Liver (tissue), 9 donors: ENCODE data around the gene LRMDA. TPM values are rescaled to one million over a fixed set of nuclear protein-coding genes. Genes with fewer than 3 reads are reported as not detected.

Experiments used
- DNase-seq: peaks from one replicate; pipeline ENCODE4 v3.0.0-alpha.2; 2017; ENCODE audit warnings: low spot score
- H3K27ac ChIP-seq, 2 donors: one replicate each; pipeline ENCODE4 v1.7.0; 2013; ENCODE audit warnings: inconsistent platforms in 2 of 2, low read length in 2 of 2, control low read depth in 1 of 2, low read depth in 1 of 2, mild to moderate bottlenecking in 1 of 2
- H3K27me3 ChIP-seq, 4 donors: one replicate each; pipeline versions ENCODE4 v1.6.1 to v1.7.0; 2013; ENCODE audit warnings: low read length in 3 of 4, inconsistent platforms in 1 of 4, mild to moderate bottlenecking in 1 of 4, moderate library complexity in 1 of 4; ENCODE audit not compliant: control insufficient read depth in 4 of 4, insufficient read depth in 4 of 4
- H3K36me3 ChIP-seq, 4 donors: one replicate each; pipeline versions ENCODE4 v1.6.1 to v1.7.0; 2013; ENCODE audit warnings: low read length in 3 of 4, mild to moderate bottlenecking in 3 of 4, low read depth in 1 of 4, moderate library complexity in 1 of 4; ENCODE audit not compliant: control insufficient read depth in 4 of 4, insufficient read depth in 3 of 4
- H3K4me1 ChIP-seq, 4 donors: one replicate each; pipeline versions ENCODE4 v1.6.1 to v1.7.0; 2013; ENCODE audit warnings: low read length in 3 of 4, mild to moderate bottlenecking in 3 of 4, moderate library complexity in 1 of 4; ENCODE audit not compliant: control insufficient read depth in 4 of 4, insufficient read depth in 4 of 4
- H3K4me3 ChIP-seq, 3 donors: one replicate each; pipeline versions ENCODE4 v1.6.1 to v1.7.0; 2013; ENCODE audit warnings: low read length in 3 of 3, control low read depth in 1 of 3, low read depth in 1 of 3, mild to moderate bottlenecking in 1 of 3
- H3K9ac ChIP-seq, 2 donors: one replicate each; pipeline ENCODE4 v1.7.0; 2013; ENCODE audit warnings: low read length in 2 of 2, mild to moderate bottlenecking in 2 of 2, moderate library complexity in 2 of 2, control low read depth in 1 of 2, low read depth in 1 of 2
- H3K9me3 ChIP-seq, 4 donors: one replicate each; pipeline versions ENCODE4 v1.6.1 to v1.7.0; 2013; ENCODE audit warnings: low read length in 3 of 4; ENCODE audit not compliant: control insufficient read depth in 4 of 4
- CTCF ChIP-seq: fragments of 150-350 bp; IDR thresholded peaks from 2 replicates; pipeline ENCODE4 v1.5.1; 2017; ENCODE audit warnings: improper control_type of control experiment, low read depth, low read length; ENCODE audit not compliant: missing input control
- EGR1 ChIP-seq, 2 donors: IDR thresholded peaks; 2 replicates each; pipeline ENCODE4 v1.6.1; 2016 to 2018; ENCODE audit warnings: antibody characterized with exemption in 2 of 2, low read depth in 2 of 2
- FOXA1 ChIP-seq: IDR thresholded peaks from 2 replicates; pipeline ENCODE4 v1.6.1; 2016; ENCODE audit warnings: antibody characterized with exemption
- FOXA2 ChIP-seq: IDR thresholded peaks from 2 replicates; pipeline ENCODE4 v1.6.1; 2016; ENCODE audit warnings: antibody characterized with exemption
- GABPA ChIP-seq, 2 donors: IDR thresholded peaks in 1 of 2; conservative IDR thresholded peaks in 1 of 2; 2 replicates each; pipeline ENCODE4 v1.6.1; 2016; ENCODE audit warnings: antibody characterized with exemption in 2 of 2, mild to moderate bottlenecking in 1 of 2, moderate library complexity in 1 of 2
- HNF4A ChIP-seq, 2 donors: conservative IDR thresholded peaks; 2 replicates each; pipeline ENCODE4 v1.6.1; 2016; ENCODE audit warnings: antibody characterized with exemption in 2 of 2, mild to moderate bottlenecking in 2 of 2
- HNF4G ChIP-seq: IDR thresholded peaks from 2 replicates; pipeline ENCODE4 v1.6.1; 2016; ENCODE audit warnings: antibody characterized with exemption
- JUND ChIP-seq, 2 donors: IDR thresholded peaks; 2 replicates each; pipeline ENCODE4 v1.6.1; 2016; ENCODE audit warnings: antibody characterized with exemption in 2 of 2
- MAX ChIP-seq: IDR thresholded peaks from 2 replicates; pipeline ENCODE4 v1.6.1; 2016; ENCODE audit warnings: antibody characterized with exemption
- NR2F2 ChIP-seq: IDR thresholded peaks from 2 replicates; pipeline ENCODE4 v1.6.1; 2016; ENCODE audit warnings: antibody characterized with exemption
- RAD21 ChIP-seq, 2 donors: IDR thresholded peaks; 2 replicates each; pipeline ENCODE4 v1.6.1; 2016; ENCODE audit warnings: antibody characterized with exemption in 2 of 2, mild to moderate bottlenecking in 2 of 2
- RXRA ChIP-seq, 2 donors: IDR thresholded peaks; 2 replicates each; pipeline ENCODE4 v1.6.1; 2017 to 2018; ENCODE audit warnings: antibody characterized with exemption in 2 of 2, mild to moderate bottlenecking in 1 of 2
- SP1 ChIP-seq: IDR thresholded peaks from 2 replicates; pipeline ENCODE4 v1.6.1; 2018; ENCODE audit warnings: antibody characterized with exemption, mild to moderate bottlenecking
- TAF1 ChIP-seq: conservative IDR thresholded peaks from 2 replicates; pipeline ENCODE4 v1.6.1; 2016; ENCODE audit warnings: antibody characterized with exemption, mild to moderate bottlenecking
- YY1 ChIP-seq: IDR thresholded peaks from 2 replicates; pipeline ENCODE4 v1.6.1; 2016; ENCODE audit warnings: antibody characterized with exemption, mild to moderate bottlenecking
- ZBTB33 ChIP-seq: IDR thresholded peaks from 2 replicates; pipeline ENCODE4 v1.6.1; 2016; ENCODE audit warnings: antibody characterized with exemption
- WGBS: extraction: QIAGEN DNeasy Blood & Tissue Kit; methylation state at CpG from one replicate; pipeline ENCODE4 v1.1.7; 2013; 5-methylcytosine and 5-hydroxymethylcytosine counted together
- polyA plus RNA-seq, 2 donors: library from polyadenylated mRNA; stranded (reverse) in 1 of 2; unstranded in 1 of 2; fragments of 200-250 nt in 1 of 2; fragments of >200 nt in 1 of 2; fragmentation: Nextera tagmentation in 1 of 2; extraction: Ambion mirVana in 1 of 2; gene quantifications; one replicate each; pipeline versions ENCODE4 v1.2.1 to v1.2.3, GENCODE V29; 2013 to 2015
- total RNA-seq, 2 donors: library from RNA; depleted of rRNA; stranded (reverse); fragments of >200 nt; gene quantifications; one replicate each; pipeline ENCODE4 v1.2.3, GENCODE V29; 2014
- TF ChIP-seq, protein P1 (sequence below): IDR thresholded peaks from 2 replicates; pipeline ENCODE4 v1.6.1; 2016; ENCODE audit warnings: antibody characterized with exemption, mild to moderate bottlenecking
- TF ChIP-seq, protein P2 (sequence below): IDR thresholded peaks from 2 replicates; pipeline ENCODE4 v1.6.1; 2016; ENCODE audit warnings: antibody characterized with exemption
- donor health status: healthy.
- donor health status: healthy.
- donor health status: healthy.
- donor health status: healthy.
- donor health status: healthy.

LRMDA gene
- total and polyA plus RNA-seq, 4 donors, result 7.9 to 15.8 (median 11.3) TPM

DNA sequence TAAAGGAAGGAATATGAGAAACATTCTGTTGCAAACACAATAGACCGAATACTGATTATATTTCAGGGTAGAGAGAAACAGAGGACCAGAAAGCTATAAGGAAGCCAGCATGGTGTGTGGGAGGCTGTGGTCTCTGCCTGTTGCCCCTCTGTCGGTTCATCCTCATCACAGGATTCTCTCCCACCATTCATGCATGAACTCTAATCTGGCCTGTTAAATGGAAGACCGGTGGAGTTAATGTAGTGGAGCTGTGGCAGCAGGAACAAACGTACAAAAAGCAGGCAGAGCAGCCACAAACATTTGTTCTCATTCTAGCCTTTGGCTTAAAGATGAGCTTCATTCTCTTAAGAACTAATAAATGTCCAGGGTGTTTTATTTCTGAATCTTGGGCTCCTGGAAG lies 902.4 kb downstream of the LRMDA start:
- H3K9ac ChIP-seq, result no peak overlapping the region
- no peak for TF ChIP-seq MAX
- no peak for TF ChIP-seq GABPA (IDR thresholded peaks at IDR 0.05 in 1 of 2, conservative IDR thresholded peaks at IDR 0.05 in 1 of 2)
- no peak for TF ChIP-seq FOXA2
- TF ChIP-seq, protein P1, sequence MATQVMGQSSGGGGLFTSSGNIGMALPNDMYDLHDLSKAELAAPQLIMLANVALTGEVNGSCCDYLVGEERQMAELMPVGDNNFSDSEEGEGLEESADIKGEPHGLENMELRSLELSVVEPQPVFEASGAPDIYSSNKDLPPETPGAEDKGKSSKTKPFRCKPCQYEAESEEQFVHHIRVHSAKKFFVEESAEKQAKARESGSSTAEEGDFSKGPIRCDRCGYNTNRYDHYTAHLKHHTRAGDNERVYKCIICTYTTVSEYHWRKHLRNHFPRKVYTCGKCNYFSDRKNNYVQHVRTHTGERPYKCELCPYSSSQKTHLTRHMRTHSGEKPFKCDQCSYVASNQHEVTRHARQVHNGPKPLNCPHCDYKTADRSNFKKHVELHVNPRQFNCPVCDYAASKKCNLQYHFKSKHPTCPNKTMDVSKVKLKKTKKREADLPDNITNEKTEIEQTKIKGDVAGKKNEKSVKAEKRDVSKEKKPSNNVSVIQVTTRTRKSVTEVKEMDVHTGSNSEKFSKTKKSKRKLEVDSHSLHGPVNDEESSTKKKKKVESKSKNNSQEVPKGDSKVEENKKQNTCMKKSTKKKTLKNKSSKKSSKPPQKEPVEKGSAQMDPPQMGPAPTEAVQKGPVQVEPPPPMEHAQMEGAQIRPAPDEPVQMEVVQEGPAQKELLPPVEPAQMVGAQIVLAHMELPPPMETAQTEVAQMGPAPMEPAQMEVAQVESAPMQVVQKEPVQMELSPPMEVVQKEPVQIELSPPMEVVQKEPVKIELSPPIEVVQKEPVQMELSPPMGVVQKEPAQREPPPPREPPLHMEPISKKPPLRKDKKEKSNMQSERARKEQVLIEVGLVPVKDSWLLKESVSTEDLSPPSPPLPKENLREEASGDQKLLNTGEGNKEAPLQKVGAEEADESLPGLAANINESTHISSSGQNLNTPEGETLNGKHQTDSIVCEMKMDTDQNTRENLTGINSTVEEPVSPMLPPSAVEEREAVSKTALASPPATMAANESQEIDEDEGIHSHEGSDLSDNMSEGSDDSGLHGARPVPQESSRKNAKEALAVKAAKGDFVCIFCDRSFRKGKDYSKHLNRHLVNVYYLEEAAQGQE, result no peak
- no peak for TF ChIP-seq TAF1
- TF ChIP-seq NR2F2, result no peak
- TF ChIP-seq CTCF, result no peak
- TF ChIP-seq, protein P2, sequence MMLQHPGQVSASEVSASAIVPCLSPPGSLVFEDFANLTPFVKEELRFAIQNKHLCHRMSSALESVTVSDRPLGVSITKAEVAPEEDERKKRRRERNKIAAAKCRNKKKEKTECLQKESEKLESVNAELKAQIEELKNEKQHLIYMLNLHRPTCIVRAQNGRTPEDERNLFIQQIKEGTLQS, result no peak
- TF ChIP-seq JUND (IDR thresholded peaks at IDR 0.05), result no peak
- no peak for TF ChIP-seq ZBTB33
- no peak for TF ChIP-seq RXRA (IDR thresholded peaks at IDR 0.05)
- no peak for TF ChIP-seq RAD21 (IDR thresholded peaks at IDR 0.05)
- TF ChIP-seq FOXA1, result no peak
- no peak for TF ChIP-seq HNF4G
- no peak for TF ChIP-seq HNF4A (conservative IDR thresholded peaks at IDR 0.05)
- TF ChIP-seq EGR1 (IDR thresholded peaks at IDR 0.05; ENCODE audit: low read depth in 2 of 2), result no peak
- no peak for TF ChIP-seq YY1
- TF ChIP-seq SP1, result no peak
- no peak for DNase-seq
- no peaks in the 10 kb centered on the region for H3K27me3 ChIP-seq
- no peaks in the 10 kb centered on the region for H3K36me3 ChIP-seq
- no peaks in the 10 kb centered on the region for H3K9me3 ChIP-seq
- peaks cover 0 to 19% (median 14%) of the 10 kb centered on the region in 4 donors for H3K4me1 ChIP-seq
- 94% methylated on average over 4 of the region's 4 CpGs for WGBS
- no peak overlapping the region for H3K27ac ChIP-seq
- no peak overlapping the region for H3K4me3 ChIP-seq
